Raji (cell line): Measurements from ENCODE around the gene TUB.

Experiments used
- POLR2A ChIP-seq: IDR thresholded peaks from 2 replicates; pipeline ENCODE4 v1.6.1; 2011; ENCODE audit warnings: low read depth, low read length, control low read depth; ENCODE audit not compliant: insufficient read depth

The TUB gene

GRCh38 chr11:8080674-8081590 is at the start of gene TUB:
TSS of gene TUB (plus strand) at chr11:8081211. CDS start at chr11:8081511, 300 bp downstream.
- no peak for TF ChIP-seq POLR2A

- TF ChIP-seq POLR2A = no peak
These were observed 49.5 kb upstream of the TUB start for GRCh38 chr11:8031248-8032115.

- TF ChIP-seq POLR2A = no peak
These were observed 48.9 kb upstream of the TUB start for GRCh38 chr11:8032122-8032521.

- TF ChIP-seq POLR2A = no peak
These were observed 48.3 kb upstream of the TUB start for GRCh38 chr11:8032576-8033304.

GRCh38 chr11:8033305-8034105 is 47.5 kb upstream of the TUB start:
- TF ChIP-seq POLR2A = no peak

GRCh38 chr11:8034106-8034585 is 46.9 kb upstream of the TUB start:
- no peak for TF ChIP-seq POLR2A

- TF ChIP-seq POLR2A = no peak
These were observed 46.3 kb upstream of the TUB start for GRCh38 chr11:8034604-8035190.

GRCh38 chr11:8035200-8035855 is 45.7 kb upstream of the TUB start:
- TF ChIP-seq POLR2A = no peak

- TF ChIP-seq POLR2A = no peak
These were observed 44.8 kb upstream of the TUB start for GRCh38 chr11:8036002-8036802.

- no peak for TF ChIP-seq POLR2A
These were observed 44.0 kb upstream of the TUB start for GRCh38 chr11:8036986-8037385.

GRCh38 chr11:8038393-8038792 is 42.6 kb upstream of the TUB start:
- TF ChIP-seq POLR2A = no peak

- TF ChIP-seq POLR2A = no peak
These were observed 42.0 kb upstream of the TUB start for GRCh38 chr11:8038811-8039529.
